ENCODE data around the gene DOCK1.

Gene DOCK1

GRCh38 chr10:127012071-127012768 lies 107.0 kb downstream of the DOCK1 start:
- DNase-seq: no peak

GRCh38 chr10:127012769-127013152 lies 107.5 kb downstream of the DOCK1 start:
- DNase-seq: no peak

DNA sequence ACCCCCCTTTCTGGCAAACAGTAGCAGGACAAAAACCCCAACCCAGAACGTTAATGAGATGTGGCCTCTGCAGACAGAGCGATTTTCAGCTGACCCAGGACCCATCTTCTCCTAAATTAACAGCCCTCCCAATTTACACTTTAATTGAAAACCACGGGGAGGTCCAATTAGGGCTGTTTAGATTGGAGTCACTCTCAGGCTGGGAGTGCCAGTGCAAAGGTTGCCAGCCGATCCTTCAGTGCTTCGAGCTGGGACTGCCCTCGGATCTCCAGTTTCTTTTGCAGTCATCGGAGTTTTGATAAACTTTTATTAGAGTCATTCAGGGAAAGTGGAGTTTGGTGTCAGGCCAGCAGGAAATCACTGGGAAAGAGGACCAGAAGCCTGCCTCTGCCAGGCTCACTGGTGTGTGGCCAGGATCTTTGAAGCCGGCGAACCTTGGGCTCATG lies 108.0 kb downstream of the DOCK1 start:
- DNase-seq: no peak

DNA sequence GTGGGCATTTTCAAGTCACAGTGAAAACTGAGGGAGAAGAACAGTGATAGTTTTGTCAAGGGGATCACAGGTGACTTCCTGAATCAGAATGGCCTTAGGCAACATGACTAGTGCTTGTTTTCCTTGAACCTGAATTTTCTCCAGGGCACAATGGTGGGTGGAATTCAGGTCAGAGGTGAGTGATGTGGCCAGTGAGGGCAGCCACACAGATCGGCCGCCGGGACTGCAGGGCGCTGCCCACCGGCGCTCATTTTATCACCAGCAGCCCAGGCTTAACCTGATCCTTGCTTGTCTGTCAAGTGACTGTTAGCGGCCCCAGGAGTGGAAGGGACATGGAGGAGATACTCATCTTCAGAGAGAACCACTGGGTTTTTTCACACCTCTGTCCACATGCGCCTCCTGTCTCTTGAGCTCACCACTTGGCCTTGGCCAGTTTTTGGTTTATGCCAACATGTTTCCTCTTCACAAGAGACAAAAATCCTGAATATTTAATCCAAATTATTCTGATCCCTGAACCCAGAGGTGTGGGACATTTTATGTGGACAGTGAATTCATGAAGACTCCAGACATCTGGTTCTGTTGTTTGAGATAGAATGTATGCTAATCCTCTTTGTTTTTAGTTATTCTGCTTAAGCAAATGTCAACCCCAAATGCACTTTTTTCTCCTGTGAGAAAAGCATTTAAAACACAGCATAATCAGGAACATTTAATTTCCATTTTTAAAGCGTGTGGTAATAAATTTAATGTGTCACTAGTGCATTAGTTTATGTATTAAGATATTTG lies 108.7 kb downstream of the DOCK1 start:
- no peak for DNase-seq

DNA sequence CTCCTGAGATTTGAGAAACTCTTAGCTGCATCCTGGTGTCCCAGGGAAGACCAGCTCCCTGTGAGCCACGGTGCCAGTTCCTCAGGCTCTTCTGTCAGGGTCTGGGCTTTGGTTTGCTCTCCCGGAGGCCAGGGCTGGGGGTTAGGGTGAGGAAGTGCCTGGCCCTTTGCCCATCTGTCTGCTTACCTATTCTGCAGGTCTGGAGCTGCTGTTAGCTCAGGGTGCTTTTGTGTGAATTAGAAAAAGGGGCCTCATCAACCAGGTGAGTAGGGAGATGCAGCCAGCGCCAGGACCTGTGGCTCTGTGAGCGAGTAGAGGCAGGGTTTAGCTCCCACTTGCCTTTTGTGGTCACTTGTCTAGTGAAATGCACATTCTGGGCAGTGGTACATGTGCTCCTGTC lies 109.4 kb downstream of the DOCK1 start:
- DNase-seq: no peak

GRCh38 chr10:127015373-127015772 lies 110.1 kb downstream of the DOCK1 start:
- DNase-seq: no peak

- no peak for DNase-seq
These were observed 111.1 kb downstream of the DOCK1 start for GRCh38 chr10:127016331-127016730.

- peak; percentile 80 for DNase-seq
These were observed 112.5 kb downstream of the DOCK1 start for GRCh38 chr10:127017541-127018297.

DNA sequence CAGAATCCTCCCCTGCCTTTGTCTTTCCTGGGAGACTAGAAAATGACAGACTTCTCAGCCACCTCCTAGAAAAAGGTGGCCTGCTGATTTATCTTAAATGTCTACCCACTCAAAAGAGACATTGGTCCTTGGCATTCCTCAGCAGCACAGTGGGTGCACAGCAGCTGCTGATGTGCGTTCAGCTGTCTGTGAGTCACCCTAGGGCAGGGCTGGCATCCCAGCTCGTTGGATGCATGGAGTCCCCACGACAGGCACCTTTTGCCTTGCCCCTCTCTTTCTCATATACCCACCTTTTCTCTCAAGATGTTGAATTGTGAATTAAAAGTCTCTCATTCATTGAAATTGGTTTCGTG lies 113.0 kb downstream of the DOCK1 start:
- no peak for DNase-seq

GRCh38 chr10:127018766-127019165 lies 113.5 kb downstream of the DOCK1 start:
- no peak for DNase-seq

DNA sequence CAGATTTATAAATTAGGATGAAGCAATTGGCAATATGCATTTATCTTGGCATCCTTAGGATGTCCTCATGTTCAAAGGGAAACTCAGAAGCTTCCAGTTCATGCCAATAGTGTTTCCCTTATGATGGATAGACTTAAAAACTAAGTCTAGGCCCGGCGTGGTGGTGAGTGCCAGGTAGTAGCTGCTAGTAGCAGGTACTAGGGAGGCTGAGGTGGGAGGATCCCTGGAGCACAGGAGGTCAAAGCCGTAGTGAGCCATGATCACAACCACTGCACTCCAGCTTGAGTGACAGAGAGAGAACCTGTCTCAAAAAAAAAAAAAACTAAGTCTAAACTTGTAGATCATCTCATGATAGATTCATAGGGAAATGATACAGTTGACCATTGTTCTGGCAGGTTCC lies 115.0 kb downstream of the DOCK1 start:
- DNase-seq: no peak

DNA sequence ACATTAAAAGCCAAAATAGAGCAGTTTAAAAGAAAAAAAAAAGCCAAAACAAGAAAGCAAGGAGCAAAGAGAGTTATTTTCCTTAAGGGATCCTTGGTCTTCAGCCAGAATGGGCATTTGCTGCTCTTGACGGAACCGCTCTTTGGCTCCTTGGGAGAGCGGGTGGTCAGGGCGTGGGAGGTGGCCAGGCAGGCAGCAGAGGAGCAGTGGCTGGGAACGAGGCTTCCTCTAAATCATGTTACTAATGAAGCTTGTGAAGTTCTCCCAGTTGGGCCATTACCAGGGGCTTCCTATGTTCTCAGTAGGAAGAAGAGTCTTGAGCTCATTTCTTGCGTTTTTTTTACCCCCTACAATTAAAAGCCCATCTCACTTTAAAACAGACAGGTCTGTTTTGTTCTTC lies 116.6 kb downstream of the DOCK1 start:
- DNase-seq: no peak

- DNase-seq: no peak
These were observed 119.6 kb downstream of the DOCK1 start for GRCh38 chr10:127024685-127025435.

- DNase-seq: no peak
These were observed 122.6 kb downstream of the DOCK1 start for GRCh38 chr10:127027786-127028185.

GRCh38 chr10:127028556-127028955 lies 123.3 kb downstream of the DOCK1 start:
- DNase-seq: no peak

GRCh38 chr10:127029061-127029460 lies 123.8 kb downstream of the DOCK1 start:
- no peak for DNase-seq

- no peak for DNase-seq
These were observed 128.2 kb downstream of the DOCK1 start for GRCh38 chr10:127033216-127034033.

DNA sequence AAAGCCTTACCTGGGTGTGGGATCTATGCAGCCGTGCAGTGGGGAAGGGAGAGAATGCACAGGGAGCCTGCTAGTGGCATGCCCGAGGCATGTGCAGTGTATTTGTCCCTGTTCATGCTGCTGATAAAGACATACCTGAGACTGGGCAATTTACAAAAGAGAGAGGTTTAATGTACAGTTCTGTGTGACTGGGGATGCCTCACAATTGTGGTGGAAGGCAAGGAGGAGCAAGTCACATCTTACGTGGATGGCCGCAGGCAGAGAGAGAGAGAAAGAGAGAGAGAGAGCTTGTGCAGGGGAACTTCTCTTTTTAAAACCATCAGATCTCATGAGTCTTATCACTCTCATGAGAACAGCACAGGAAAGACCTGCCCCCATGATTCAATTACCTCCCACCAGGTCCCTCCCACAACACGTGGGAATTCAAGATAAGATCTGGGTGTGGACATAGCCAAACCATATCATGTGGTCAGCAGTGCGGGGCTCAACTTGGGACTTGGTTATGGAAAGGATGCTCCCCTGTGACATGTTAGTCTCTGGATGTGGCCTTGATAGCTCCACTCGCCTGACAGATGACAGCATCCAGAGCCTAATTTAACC lies 128.9 kb downstream of the DOCK1 start:
- no peak for DNase-seq

DNA sequence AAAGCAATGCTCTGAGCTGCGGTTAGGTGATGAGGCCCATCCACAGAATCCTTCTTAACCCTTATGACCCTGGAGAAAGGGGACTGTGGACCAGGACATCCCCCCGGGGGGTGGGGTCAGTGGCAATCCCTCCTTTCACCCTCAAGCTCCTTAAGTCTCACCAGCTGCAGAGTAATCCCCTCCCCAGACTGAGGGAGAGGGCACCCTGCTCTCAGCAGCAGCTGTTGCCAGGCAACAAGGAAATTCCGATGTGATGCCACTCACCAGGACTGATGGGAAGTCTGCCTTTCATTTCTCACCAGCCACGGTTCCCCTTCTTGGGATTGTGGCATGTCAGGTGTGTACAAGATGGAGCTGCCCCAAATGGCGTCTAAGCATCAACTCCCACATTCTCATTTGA lies 129.6 kb downstream of the DOCK1 start:
- no peak for DNase-seq

GRCh38 chr10:127035827-127036226 lies 130.6 kb downstream of the DOCK1 start:
- DNase-seq: no peak

GRCh38 chr10:127036987-127037386 lies 131.8 kb downstream of the DOCK1 start:
- DNase-seq: no peak
